Activated CD8-positive, alpha-beta memory T cell treated with anti-CD3 and anti-CD28 coated beads, Interleukin-2, amount 50 U/mL, for 1 hour (primary cell): ENCODE results near the gene RHBDL1.
"Not testable (repeated sequence)": the region's sequence is repeated elsewhere in the genome, so short reads cannot be mapped to it uniquely, and the experiment has no call there.

ENCODE experiments used
- DNase-seq: peaks from one replicate; pipeline ENCODE4 v3.0.0-alpha.2; 2020; ENCODE audit errors: extremely low read depth

Gene RHBDL1

GRCh38 chr16:684961-685696 is 9.7 kb downstream of the RHBDL1 start:
- DNase-seq: no peak

GRCh38 chr16:685967-686366 is 10.5 kb downstream of the RHBDL1 start:
- DNase-seq: no peak

DNA sequence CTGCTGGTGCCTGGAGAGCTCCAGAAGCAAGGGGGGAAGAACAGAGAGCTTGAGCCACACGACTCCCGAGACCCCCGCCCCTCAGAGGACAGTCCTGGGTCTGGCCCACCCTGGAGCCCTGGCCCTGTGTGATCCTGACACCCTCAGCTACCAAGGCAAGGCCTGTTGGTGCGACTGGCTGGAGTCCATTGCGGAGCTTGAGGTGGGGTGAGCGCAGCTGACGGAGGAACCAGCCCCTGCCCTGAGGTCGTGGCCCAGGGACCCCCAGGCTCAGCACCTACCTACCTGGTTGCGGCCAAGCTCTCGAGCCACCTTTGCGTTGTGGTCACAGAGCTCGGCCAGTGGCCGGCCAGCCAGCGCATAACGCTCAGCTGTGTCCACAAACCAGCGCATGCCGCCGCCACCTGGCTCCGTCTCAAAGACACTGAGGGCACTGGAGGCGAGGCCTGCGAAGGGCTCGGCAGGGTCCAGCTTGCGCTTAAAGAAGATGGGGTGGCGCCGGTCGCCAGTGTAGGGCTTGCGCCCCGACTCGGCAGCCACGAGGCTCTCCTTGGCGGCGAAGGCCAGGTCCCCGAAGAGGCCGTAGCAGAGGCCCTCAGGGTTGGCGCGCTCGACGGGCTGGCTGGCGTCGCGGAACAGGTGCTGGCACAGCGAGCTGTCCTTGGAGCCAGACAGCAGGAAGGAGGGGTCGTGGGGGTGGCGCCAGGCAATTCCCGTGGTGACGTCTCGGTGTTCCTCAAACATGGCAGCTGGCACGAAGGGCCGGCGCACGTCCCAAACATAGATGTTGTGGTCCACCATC is 11.2 kb downstream of the RHBDL1 start:
- DNase-seq: no peak

DNA sequence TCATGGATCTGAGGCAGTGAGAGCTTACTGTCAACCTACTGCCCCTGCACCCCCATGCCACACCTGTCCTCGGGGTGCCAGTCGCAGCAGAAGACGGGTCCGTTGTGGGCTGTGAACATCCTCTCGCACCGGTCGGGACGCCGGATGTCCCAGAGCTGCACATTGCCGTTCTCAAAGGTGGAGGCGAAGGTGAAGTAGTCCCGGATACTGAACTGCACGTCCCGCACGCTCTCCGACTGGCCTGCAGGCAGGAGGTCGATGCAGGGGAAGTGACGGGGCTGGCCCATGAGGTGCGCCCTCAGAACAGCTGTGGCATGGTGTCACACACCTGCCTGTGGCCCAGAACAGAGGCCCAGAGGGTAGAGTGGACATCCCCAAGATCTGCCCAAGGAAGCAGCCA is 12.0 kb downstream of the RHBDL1 start:
- DNase-seq: no peak

DNA sequence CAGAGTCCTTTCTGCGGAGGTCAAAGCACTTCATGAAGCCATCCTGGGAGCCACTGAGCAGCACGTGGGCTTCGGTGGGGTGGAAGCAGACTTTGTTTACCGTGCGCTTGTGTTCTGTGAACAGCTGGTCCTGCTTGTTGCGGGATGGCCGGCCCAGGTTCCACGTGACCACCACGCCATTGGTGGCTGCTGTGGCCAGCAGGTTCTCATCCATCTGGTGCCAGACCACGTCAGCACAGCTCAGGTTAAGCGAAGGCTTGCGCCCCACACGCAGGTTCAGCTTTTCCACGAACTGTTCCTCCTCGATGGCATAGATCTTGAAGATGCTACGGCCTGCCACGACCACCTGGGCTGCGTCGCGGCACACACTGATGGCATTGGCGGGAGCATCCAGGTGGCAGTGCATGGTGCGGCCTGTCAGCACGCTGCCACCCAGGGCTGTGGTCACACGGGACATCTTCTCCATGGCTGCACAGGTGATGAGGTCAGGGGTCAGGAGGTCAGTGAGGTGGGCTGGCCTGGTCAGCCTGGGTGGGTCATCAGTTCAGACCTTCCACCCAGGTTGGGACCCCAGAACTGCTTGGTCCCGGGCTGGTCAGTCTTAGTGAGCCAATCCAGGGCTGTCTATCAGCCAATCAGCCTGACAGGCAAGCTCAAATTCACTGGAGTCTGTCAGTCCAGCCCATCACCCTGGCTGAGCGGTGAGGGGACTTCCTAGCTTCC is 13.9 kb downstream of the RHBDL1 start:
- no peak for DNase-seq

DNA sequence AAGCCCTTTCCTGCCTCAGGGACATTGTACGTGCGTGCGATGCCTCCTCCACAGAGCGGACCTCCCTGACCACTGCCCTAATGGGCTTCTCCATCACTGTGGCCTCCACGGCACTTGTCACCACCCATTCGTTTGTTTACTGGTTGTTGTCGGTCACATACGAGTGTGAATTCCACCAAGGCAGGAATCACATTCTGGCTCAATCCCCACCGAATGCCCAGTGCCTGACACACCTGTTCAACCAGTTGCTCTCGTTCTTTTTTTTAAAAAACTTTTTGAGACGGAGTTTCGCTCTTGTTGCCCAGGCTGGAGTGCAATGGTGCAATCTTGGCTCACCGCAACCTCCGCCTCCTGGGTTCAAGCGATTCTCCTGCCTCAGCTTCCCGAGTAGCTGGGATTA is 15.8 kb downstream of the RHBDL1 start:
- DNase-seq: not testable (repeated sequence)

DNA sequence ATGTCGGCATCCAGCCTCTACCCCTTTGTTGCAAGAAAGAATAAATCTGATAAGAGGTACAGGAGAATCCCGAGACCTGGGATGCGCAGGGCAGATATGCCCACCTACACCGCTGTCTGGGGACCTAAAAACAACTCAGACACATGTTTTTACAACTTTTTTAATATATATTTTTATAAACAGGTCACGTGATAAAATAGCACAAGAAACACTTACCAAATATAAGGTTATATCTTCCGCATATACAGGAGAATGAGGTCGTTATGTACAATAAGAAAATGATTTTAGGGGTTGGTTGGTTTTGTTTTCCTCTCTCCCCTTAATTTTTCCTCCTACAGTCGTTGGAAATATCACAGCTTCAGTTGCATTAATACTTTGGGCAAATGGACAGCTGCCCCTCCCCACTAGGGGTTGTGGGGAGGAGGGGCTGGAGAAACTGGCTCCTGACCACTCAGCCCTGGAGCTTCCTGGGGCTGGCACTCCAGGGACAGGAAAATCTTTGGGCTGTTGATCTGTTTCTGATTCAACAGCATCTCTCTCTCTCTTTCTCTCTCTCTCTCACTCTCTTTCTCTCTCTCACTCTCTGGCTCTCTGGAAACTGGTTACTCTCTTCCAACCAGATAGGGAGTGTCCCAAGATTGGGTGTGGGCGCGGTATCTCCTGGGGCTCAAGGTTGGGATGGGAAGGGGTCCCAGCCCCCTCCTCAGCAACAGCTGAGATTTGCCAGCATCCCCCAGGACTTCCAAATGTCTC is 17.1 kb downstream of the RHBDL1 start:
- no peak for DNase-seq

GRCh38 chr16:693364-693763 is 17.9 kb downstream of the RHBDL1 start:
- DNase-seq: no peak

- no peak for DNase-seq
Observed at GRCh38 chr16:693766-694165, 18.3 kb downstream of the RHBDL1 start.

GRCh38 chr16:694187-694862 is 18.9 kb downstream of the RHBDL1 start:
- no peak for DNase-seq

DNA sequence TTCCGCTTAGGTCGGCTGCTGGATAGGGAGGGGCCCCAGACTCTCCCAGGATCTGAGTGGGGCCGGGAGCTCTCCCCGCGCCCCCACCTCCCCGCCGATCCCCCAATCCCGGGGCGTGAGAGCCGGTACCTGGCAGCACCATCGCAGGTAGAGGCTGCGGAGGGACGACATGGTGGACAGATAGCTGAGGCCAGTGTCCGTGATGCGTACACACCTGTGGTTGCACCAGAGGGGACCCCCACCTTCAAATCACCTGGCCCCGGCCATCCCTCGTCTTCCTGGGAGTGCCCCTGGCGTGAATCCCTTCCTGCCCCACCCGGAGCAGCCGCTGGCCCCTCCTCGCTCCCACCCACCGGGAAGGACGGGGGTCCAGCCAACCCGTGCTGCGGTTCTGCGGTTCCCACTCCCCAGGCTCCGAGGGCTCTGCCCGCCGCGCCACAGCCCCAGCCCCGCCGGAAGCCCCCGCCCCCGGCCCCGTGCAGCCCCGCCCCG is 19.4 kb downstream of the RHBDL1 start:
- no peak for DNase-seq

- no peak for DNase-seq
Observed at GRCh38 chr16:695355-696089, 20.1 kb downstream of the RHBDL1 start.

GRCh38 chr16:698911-699671 is 23.6 kb downstream of the RHBDL1 start:
- DNase-seq: no peak

GRCh38 chr16:700684-701584 is 25.5 kb downstream of the RHBDL1 start:
- DNase-seq: no peak

GRCh38 chr16:702341-702740 is 26.9 kb downstream of the RHBDL1 start:
- DNase-seq: no peak

DNA sequence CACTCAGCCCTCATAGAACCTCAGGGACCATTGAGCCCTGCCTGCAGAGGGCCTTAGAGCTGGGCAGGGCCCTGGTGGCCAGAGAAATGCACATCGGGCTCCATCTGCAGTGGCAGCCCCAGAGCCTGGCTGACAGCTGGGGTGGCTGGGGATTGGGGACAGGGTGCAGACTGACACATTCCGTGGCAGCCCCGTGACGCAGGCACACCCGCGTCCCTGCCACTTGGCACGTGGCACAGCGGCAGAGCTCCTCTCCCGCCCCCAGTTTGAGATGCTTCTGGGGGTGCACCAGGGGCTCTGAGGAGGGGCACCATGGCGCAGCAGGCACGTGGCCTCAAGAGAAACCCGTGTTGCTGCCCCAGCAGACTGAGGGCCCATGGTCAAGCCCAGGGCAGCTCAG is 27.9 kb downstream of the RHBDL1 start:
- DNase-seq: no peak

- DNase-seq: no peak
Observed at GRCh38 chr16:704047-704446, 28.6 kb downstream of the RHBDL1 start.

- DNase-seq: no peak
Observed at GRCh38 chr16:704552-705380, 29.3 kb downstream of the RHBDL1 start.
